Heart left ventricle (tissue), 16 donors: ENCODE data around the gene PARD3. TPM values are rescaled to one million over a fixed set of nuclear protein-coding genes. Genes with fewer than 3 reads are reported as not detected.
A peak's percentile ranks its signal among the peaks of the same experiment; 100 is the strongest.

Experiments
- ATAC-seq, 4 donors: fragments of 200-7000 bp; cut with Tn5 transposase; one replicate each; pipeline ENCODE4 v1.9.1; 2020 to 2022; ENCODE audit warnings: moderate library complexity in 4 of 4, mild to moderate bottlenecking in 3 of 4, moderate number of reproducible peaks in 1 of 4
- DNase-seq, 5 donors: peaks; one replicate each; pipeline ENCODE4 v3.0.0-alpha.2; 2020
- H3K27ac ChIP-seq, 12 donors: fragments of 200-600 bp; sonication (generic) in 4 of 12; one replicate each; pipeline versions ENCODE4 v1.5.0 to v1.8.0; 2016 to 2022; ENCODE audit warnings: mild to moderate bottlenecking in 2 of 12
- H3K27me3 ChIP-seq, 9 donors: fragments of 200-600 bp; sonication (generic) in 2 of 9; one replicate each; pipeline versions ENCODE4 v1.5.1 to v1.8.0; 2016 to 2022; ENCODE audit warnings: mild to moderate bottlenecking in 3 of 9
- H3K36me3 ChIP-seq, 9 donors: fragments of 200-600 bp; sonication (generic) in 2 of 9; one replicate each; pipeline versions ENCODE4 v1.5.0 to v1.8.0; 2018 to 2022; ENCODE audit warnings: mild to moderate bottlenecking in 2 of 9
- H3K4me1 ChIP-seq, 12 donors: fragments of 200-600 bp; sonication (generic) in 4 of 12; one replicate each; pipeline versions ENCODE4 v1.5.0 to v1.8.0; 2016 to 2022; ENCODE audit warnings: mild to moderate bottlenecking in 3 of 12
- H3K4me3 ChIP-seq, 12 donors: fragments of 200-600 bp; sonication (generic) in 4 of 12; one replicate each; pipeline versions ENCODE4 v1.5.0 to v1.8.0; 2017 to 2022; ENCODE audit warnings: mild to moderate bottlenecking in 9 of 12, moderate library complexity in 4 of 12
- H3K9me3 ChIP-seq, 12 donors: fragments of 200-600 bp; sonication (generic) in 4 of 12; one replicate each; pipeline versions ENCODE4 v1.5.0 to v1.8.0; 2016 to 2022; ENCODE audit warnings: mild to moderate bottlenecking in 1 of 12
- POLR2A ChIP-seq, 2 donors: fragments of 450-650 bp; IDR thresholded peaks; one replicate each; pipeline ENCODE4 v1.6.1; 2017; ENCODE audit warnings: antibody characterized with exemption in 2 of 2, mild to moderate bottlenecking in 2 of 2, moderate library complexity in 2 of 2
- WGBS, 4 donors: extraction: QIAGEN DNeasy Blood & Tissue Kit in 2 of 4; methylation state at CpG; one replicate each; pipeline versions ENCODE4 v1.1.5 to v1.1.7; 2013 to 2018; 5-methylcytosine and 5-hydroxymethylcytosine counted together
- intact Hi-C, 10 donors: fragments of 100-400 bp; cut with DNase I; formaldehyde crosslinking; loops; one replicate each; pipeline versions ENCODE4 v1.11.1 to v1.14.2; 2022
- polyA plus RNA-seq, 2 donors: library from polyadenylated mRNA; stranded (reverse); fragments of 200-250 nt; gene quantifications; one replicate each; pipeline ENCODE4 v1.2.3, GENCODE V29; 2013
- total RNA-seq, 9 donors: library from RNA; depleted of rRNA in 2 of 9; stranded (reverse); fragments of >200 nt in 2 of 9; fragmentation: NEBNext Ultra II Directional in 3 of 9; extraction: Animal tissue kit (Norgen Biotek cat#: 25700) in 3 of 9; gene quantifications; one replicate each; pipeline versions ENCODE4 v1.1.0 to v1.2.4, GENCODE V29; 2016 to 2023
- TF ChIP-seq, protein P1 (sequence below), 12 donors: fragments of 200-600 bp; sonication (generic) in 4 of 12; IDR thresholded peaks; one replicate each; pipeline versions ENCODE4 v1.5.0 to v1.8.0; 2018 to 2022; ENCODE audit warnings: antibody characterized with exemption in 12 of 12, mild to moderate bottlenecking in 5 of 12
- donor health status: ischemic (EF 13 %, LVEDD 7.1; RV severe dilation, severe dysfunction).
- donor health status: healthy with polysubstance abuse.
- donor health status: DM: no; HTN: yes; CAD: no.
- donor health status: DM: no; HTN: no; CAD: no.
- donor health status: ischemic (EF 25% LVEDD 6.9; RV normal size, moderate dysfunction).
- donor health status: ischemic (EF 25% LVEDD 5.7; RV mildly dilated, moderate dysfunction).
- donor health status: healthy.
- donor health status: DM: yes; HTN: yes; CAD: no.
- donor health status: ischemic (EF 35%, LVEDD 5.7; RV mildly dilated, moderate dysfunction).
- donor health status: nonischemic (EF 11% LVEDD 7.7; RV severe dilation, severe dysfunction).
- donor health status: DM: yes; HTN: yes; CAD: no.
- donor health status: PGD.
- donor health status: ischemic (EF 29% LVEDD 5.4; RV normal size, mild dysfunction).
- donor health status: nonischemic (EF 23%, LVEDD 6.1; RV moderate dilation, normal function).

Gene PARD3
- total and polyA plus RNA-seq, 11 donors = 24.8 to 69.7 (median 33.1) TPM

DNA sequence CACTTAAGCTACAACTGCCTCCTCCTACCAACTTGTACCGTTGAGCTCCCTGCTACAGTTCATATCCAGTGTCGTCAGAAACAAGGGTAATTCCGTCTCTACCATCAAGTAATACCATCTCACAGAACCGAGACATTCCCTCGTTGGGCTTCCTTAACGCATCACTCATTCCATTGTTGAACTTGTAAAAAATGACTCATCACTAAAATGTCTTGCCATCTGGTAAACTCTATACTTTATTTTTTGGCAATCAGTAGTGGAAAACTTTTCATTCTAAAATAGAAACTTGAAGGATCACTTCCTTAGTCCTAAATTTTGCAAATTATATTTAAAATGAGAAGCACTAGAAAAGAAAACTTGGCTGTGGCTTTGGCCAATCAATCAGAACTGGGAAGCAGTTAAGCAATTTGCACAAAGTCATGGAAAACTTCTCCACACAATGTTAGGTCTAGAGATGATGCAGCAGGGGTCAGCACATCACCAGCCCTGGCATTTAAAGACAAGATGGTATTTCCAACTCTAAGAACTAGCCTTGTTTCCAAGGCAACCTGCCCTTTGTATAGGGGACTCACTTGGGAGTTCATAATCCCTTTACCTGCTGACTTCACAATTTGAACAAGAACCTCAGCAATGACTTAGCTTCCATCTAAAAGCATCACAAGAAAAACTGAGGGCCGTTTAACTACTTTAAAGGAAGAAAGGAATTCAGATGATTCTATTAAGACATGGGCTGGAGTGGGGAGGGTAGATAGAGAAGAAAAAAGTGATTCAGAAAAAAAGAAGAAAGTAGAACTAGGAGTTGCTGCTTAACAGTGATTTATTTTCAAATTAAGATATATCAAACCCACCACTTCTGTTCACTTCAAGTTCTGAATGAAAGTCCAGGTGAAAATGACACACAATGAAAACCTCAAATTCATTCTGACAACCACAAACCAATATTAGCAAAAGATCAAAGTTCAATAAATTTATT is 288.1 kb downstream of the PARD3 start:
- ATAC-seq (peak; percentile 33 to 74 (median 52)), DNase-seq (no peak)
- H3K27me3 ChIP-seq = no peaks in the 10 kb centered on the region
- peaks cover 0 to 32% (median 15%) of the 10 kb centered on the region in 12 donors for H3K4me1 ChIP-seq
- peak overlapping the region in 10 of 12 donors; percentile 26 to 71 (median 44) for H3K27ac ChIP-seq
- intact Hi-C loops = loop anchor here in 5 of 10 donors (2.0 to 10.0 kb wide), 4 partner anchors 98 to 1192 kb away; partner anchors contain the start of gene NRP1 (in 1 of the 5)
- no peaks in the 10 kb centered on the region for H3K36me3 ChIP-seq
- TF ChIP-seq POLR2A (IDR thresholded peaks at IDR 0.05) = no peak
- TF ChIP-seq, protein P1, sequence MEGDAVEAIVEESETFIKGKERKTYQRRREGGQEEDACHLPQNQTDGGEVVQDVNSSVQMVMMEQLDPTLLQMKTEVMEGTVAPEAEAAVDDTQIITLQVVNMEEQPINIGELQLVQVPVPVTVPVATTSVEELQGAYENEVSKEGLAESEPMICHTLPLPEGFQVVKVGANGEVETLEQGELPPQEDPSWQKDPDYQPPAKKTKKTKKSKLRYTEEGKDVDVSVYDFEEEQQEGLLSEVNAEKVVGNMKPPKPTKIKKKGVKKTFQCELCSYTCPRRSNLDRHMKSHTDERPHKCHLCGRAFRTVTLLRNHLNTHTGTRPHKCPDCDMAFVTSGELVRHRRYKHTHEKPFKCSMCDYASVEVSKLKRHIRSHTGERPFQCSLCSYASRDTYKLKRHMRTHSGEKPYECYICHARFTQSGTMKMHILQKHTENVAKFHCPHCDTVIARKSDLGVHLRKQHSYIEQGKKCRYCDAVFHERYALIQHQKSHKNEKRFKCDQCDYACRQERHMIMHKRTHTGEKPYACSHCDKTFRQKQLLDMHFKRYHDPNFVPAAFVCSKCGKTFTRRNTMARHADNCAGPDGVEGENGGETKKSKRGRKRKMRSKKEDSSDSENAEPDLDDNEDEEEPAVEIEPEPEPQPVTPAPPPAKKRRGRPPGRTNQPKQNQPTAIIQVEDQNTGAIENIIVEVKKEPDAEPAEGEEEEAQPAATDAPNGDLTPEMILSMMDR (IDR thresholded peaks at IDR 0.05) = peak in 3 of 12 donors; percentile 12 to 14 (median 13)
- 46 to 62% (median 52%) methylated on average over 7 of the region's 7 CpGs for WGBS, 4 donors
- H3K4me3 ChIP-seq = no peak overlapping the region
- H3K9me3 ChIP-seq = peaks cover 0 to 16% (median 0%) of the 10 kb centered on the region in 12 donors

DNA sequence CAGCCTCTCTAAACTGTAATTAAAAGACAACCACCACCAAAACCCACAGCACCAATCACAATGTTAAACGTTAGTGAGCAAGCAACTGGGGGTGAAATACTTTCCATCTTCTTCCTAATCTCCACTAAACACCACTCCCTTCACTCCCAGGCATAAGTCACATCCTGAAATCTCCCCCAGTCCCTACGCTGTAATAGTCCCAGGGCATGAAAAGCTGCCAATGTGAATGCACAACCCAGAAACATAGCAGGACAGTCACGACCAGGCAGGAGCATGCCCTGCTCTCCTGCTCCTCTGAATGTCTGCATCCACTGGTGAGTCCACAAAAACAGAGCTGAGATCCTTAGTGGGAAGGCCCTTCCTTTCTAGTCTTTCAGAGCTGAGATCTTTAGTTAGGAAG is 288.9 kb downstream of the PARD3 start:
- Histone ChIP-seq H3K36me3 (no peaks in the 10 kb centered on the region), H3K27me3 (no peaks in the 10 kb centered on the region), H3K9me3 (peaks cover 0 to 8% (median 0%) of the 10 kb centered on the region in 12 donors), H3K4me1 (peaks cover 0 to 32% (median 15%) of the 10 kb centered on the region in 12 donors), H3K27ac (peak overlapping the region in 8 of 12 donors; percentile 6 to 71 (median 49)), H3K4me3 (no peak overlapping the region)
- intact Hi-C loops = loop anchor here in 5 of 10 donors (2.0 to 10.0 kb wide), 4 partner anchors 99 to 1191 kb away; partner anchors contain the start of gene NRP1 (in 1 of the 5)
- TF ChIP-seq, protein P1 (IDR thresholded peaks at IDR 0.05) = no peak
- no peak for TF ChIP-seq POLR2A (IDR thresholded peaks at IDR 0.05)
- ATAC-seq (peak in 2 of 4 donors; percentile 27 to 35), DNase-seq (no peak)
- 51 to 62% (median 55%) methylated on average over 3 of the region's 3 CpGs for WGBS, 4 donors

DNA sequence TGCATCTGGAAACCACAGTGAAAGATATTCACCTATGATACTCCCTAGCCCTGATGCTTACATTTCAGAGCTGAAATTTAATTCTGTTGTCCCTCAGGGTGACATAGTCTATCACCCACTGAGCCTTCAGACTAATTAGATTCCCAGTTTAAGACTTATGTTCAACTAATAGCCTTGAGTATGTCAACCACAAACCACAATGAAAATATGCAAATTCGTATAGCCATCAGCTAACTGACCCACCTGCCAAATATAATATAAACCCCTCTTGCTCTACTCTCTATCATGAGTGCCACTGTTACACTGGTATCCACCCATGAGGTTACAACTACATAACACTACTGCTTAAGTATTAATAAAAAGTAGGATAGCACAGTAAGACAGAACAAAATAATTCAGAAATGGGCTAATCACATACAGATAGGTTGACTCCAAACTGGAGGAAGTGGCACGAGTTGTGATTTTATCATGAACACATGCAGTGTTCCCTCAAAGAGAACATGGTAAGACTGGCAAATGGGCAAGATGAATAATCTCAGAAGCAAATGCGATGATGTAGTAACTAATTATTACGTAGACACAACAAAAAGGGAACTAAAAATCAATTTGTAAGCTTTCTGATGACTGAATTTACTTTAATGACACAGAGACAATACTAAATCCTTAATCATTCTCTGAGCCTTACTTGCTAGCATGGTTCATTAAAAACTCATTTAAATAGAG is 290.6 kb downstream of the PARD3 start:
- DNase-seq (no peak), ATAC-seq (no peak)
- intact Hi-C loops = loop anchor here in 8 of 10 donors (5.0 to 10.0 kb wide), 3 partner anchors 100 to 1190 kb away; partner anchors contain the start of gene NRP1 (in 1 of the 8)
- 89 to 95% (median 92%) methylated on average over 4 of the region's 4 CpGs for WGBS, 4 donors
- H3K9me3 ChIP-seq = no peaks in the 10 kb centered on the region
- H3K36me3 ChIP-seq = no peaks in the 10 kb centered on the region
- no peak overlapping the region for H3K27ac ChIP-seq
- peaks cover 0 to 32% (median 15%) of the 10 kb centered on the region in 12 donors for H3K4me1 ChIP-seq
- H3K27me3 ChIP-seq = no peaks in the 10 kb centered on the region
- H3K4me3 ChIP-seq = no peak overlapping the region
- no peak for TF ChIP-seq POLR2A (IDR thresholded peaks at IDR 0.05)
- TF ChIP-seq, protein P1 (IDR thresholded peaks at IDR 0.05) = no peak
